ENCODE results near the gene E2F2.

Gene E2F2

DNA sequence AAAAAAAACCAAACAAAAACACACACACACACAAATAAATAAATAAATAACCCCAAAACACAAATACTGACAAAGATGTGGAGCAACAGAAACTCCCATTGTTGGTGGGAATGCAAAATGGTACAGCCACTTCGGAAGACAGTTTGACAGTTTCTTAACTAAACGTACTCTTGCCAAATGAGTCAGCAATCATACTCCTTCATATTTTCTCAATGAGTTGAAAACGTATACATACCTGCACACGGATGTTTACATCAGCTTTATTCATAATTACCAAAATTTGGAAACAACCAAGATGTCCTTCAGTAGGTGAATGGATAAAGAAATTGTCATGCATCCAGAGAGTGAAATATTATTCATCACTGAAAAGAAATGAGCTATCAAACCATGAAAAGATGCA lies 70.5 kb downstream of the E2F2 start:
- DNase-seq (ENCODE audit: low spot score) = no peak

DNA sequence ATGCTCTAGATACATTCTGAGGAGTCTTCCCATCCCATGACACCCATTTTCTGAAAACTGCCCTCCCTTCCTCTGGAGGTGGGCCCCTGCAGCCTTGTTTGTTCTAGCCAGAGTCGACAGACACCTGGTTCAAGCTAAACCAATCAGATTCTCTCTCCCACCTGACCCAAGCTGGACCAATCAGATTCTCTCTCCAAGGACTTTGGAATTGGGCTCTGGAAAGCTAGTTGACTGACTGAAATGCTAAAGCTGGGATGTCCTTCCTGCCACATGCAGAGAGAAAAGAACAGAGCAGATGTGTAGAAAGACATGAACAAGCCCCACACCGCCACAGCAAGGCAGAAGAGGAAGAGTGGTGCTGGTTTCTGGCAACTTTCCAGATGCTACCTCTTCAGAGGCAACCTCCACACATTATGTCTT lies 71.7 kb downstream of the E2F2 start:
- no peak for DNase-seq (ENCODE audit: low spot score)

All from LoVo (cell line).